SKM-1 (cell line): ENCODE measurements around the gene ICE1.
"Not testable (repeated sequence)": the region's sequence is repeated elsewhere in the genome, so short reads cannot be mapped to it uniquely, and the experiment has no call there.

Experiments
- DNase-seq: peaks from one replicate; lab custom pipeline; 2025; ENCODE audit not compliant: unreplicated experiment; lab: John Stamatoyannopoulos, UW

The ICE1 gene

GRCh38 chr5:5395093-5395492, 27.4 kb upstream of the ICE1 start:
- not testable (repeated sequence) for DNase-seq

- no peak for DNase-seq
These were observed 24.4 kb upstream of the ICE1 start for GRCh38 chr5:5398071-5398470.

GRCh38 chr5:5401095-5401494, 21.4 kb upstream of the ICE1 start:
- no peak for DNase-seq

- DNase-seq, result no peak
These were observed 18.7 kb upstream of the ICE1 start for GRCh38 chr5:5403741-5404140.

GRCh38 chr5:5404381-5404780, 18.1 kb upstream of the ICE1 start:
- DNase-seq, result no peak

- no peak for DNase-seq
These were observed 17.0 kb upstream of the ICE1 start for GRCh38 chr5:5405441-5405840.

GRCh38 chr5:5407924-5408323, 14.6 kb upstream of the ICE1 start:
- no peak for DNase-seq

GRCh38 chr5:5409151-5409810, 13.2 kb upstream of the ICE1 start:
- no peak for DNase-seq

- DNase-seq, result not testable (repeated sequence)
These were observed 8.6 kb upstream of the ICE1 start for GRCh38 chr5:5413856-5414255.

- no peak for DNase-seq
These were observed 7.5 kb upstream of the ICE1 start for GRCh38 chr5:5414999-5415398.

- no peak for DNase-seq
These were observed 5.7 kb upstream of the ICE1 start for GRCh38 chr5:5416733-5417132.

- DNase-seq, result no peak
These were observed 4.5 kb upstream of the ICE1 start for GRCh38 chr5:5418006-5418405.

- no peak for DNase-seq
These were observed 3.7 kb upstream of the ICE1 start for GRCh38 chr5:5418764-5419163.

GRCh38 chr5:5419291-5420210, 2.9 kb upstream of the ICE1 start:
- DNase-seq, result no peak

GRCh38 chr5:5420251-5420650, 2.2 kb upstream of the ICE1 start:
- no peak for DNase-seq

GRCh38 chr5:5421149-5421960, 1.1 kb upstream of the ICE1 start:
- DNase-seq, result no peak

- no peak for DNase-seq
These were observed 490 bp downstream of the ICE1 start for GRCh38 chr5:5422819-5423515.

- DNase-seq, result no peak
These were observed 1.1 kb downstream of the ICE1 start for GRCh38 chr5:5423586-5423985.

GRCh38 chr5:5424736-5425135, 2.3 kb downstream of the ICE1 start:
- no peak for DNase-seq

GRCh38 chr5:5430136-5430535, 7.7 kb downstream of the ICE1 start:
- no peak for DNase-seq
